Measurements from ENCODE around the gene LCN10.
A peak's percentile ranks its signal among the peaks of the same experiment; 100 is the strongest.

LCN10 gene

DNA sequence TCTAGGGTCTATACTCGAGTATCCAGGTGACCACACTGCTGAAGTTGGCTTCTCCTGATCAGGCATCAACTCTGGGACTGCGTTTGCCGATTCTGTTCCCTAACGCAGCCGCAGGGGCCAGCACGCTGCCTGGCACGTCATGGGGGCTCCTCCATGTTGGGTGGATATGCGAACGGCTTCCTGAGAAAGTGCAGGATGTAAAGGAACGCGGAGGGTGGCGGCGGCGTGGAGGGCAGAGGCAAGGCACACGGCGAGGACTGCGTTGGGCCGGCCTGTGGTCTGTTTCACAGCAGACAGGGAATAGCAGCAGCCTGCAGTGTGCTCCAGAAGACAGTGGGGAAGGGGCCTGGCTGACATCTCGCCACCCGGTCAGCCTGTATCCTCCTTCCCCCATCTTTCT lies 3.8 kb downstream of the LCN10 start:
- no peak for DNase-seq (ENCODE audit: low spot score)

- no peak for DNase-seq (ENCODE audit: low spot score)
These were observed 6.8 kb downstream of the LCN10 start for GRCh38 chr9:136735812-136736480.

GRCh38 chr9:136734837-136735496 lies 7.8 kb downstream of the LCN10 start:
- no peak for DNase-seq (ENCODE audit: low spot score)

- DNase-seq (ENCODE audit: low spot score), result no peak
These were observed 9.1 kb downstream of the LCN10 start for GRCh38 chr9:136733611-136734010.

DNA sequence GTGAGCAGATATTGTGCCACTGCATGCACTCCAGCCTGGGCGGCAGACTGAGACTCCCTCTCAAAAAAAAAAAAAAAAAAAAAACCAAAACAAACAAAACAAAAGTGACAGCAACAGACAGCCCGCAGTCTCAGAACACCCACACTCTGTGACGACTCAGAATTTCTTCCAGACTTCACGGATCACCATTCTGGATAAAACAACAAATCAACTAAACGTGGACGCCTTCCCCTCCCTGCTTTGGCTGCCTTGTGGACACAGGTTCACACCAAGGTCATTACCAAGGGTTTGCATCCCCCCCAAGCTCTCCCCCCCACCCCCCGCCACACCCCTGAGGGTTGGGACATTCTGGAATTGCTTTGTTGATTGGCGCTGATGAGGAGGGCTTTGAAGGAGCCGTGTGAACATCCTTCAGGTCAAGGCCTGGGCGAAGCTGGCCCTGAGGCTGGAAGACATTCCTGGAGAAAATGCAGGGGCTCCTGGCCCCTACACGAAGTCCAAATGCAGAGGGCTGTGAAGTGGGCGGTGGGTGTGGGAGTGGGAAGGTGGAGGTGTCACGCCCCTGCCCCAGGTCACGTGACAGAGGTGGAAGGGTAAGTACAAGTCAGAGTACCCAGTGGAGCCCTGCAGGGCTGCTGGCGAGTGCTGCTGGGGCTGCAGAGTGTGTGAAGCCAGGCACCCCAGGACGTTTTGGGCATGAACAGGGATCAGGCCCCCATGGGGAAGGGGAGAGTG lies 10.1 kb downstream of the LCN10 start:
- no peak for DNase-seq (ENCODE audit: low spot score)

- no peak for DNase-seq (ENCODE audit: low spot score)
These were observed 12.8 kb downstream of the LCN10 start for GRCh38 chr9:136729926-136730325.

DNA sequence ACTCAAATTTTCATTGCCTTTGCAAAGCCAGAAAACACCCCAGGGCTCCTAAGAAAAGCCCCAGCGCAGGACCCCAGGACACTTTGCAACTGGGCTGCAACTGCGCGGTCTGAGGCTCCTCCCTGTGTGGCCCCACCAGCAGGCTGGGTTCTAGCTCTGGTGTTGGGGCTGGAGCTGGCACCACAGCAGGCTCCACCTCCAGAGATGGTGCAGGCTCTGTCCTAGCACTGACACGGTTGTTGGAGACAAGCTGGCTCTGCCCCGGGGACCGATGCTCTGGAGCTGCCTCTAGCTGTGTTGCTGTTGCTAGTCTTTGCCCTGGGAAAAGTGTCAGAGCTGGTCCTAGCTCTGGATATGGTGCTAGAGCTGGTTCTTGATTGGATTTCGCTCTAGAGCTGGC lies 13.6 kb downstream of the LCN10 start:
- DNase-seq (ENCODE audit: low spot score), result no peak

GRCh38 chr9:136728548-136729123 lies 14.1 kb downstream of the LCN10 start:
- no peak for DNase-seq (ENCODE audit: low spot score)

GRCh38 chr9:136728080-136728547 lies 14.6 kb downstream of the LCN10 start:
- DNase-seq (ENCODE audit: low spot score), result peak; percentile 80

GRCh38 chr9:136726631-136727191 lies 16.0 kb downstream of the LCN10 start:
- no peak for DNase-seq (ENCODE audit: low spot score)

- DNase-seq (ENCODE audit: low spot score), result no peak
These were observed 16.6 kb downstream of the LCN10 start for GRCh38 chr9:136726118-136726517.

DNA sequence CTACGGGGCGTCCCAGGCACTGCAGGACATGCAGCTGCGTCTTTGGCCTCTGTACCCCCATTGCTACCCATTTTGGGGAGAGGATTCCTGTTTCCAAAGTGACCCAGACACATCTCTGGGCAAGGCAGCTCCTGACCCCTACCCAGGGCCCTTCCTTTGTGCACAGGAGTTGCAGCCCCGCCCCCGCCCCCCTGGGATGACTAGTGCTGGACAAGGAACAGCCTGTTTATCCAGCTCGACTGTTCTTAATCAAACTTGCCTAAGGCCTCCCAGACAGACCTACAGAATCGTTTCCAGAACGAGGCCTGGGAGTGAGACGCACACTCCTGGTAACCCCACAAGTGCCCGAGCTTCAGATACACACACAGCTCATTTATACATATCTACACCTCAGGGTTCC lies 17.1 kb downstream of the LCN10 start:
- no peak for DNase-seq (ENCODE audit: low spot score)

GRCh38 chr9:136724772-136725171 lies 18.0 kb downstream of the LCN10 start:
- no peak for DNase-seq (ENCODE audit: low spot score)

GRCh38 chr9:136723989-136724388 lies 18.8 kb downstream of the LCN10 start:
- no peak for DNase-seq (ENCODE audit: low spot score)

GRCh38 chr9:136723362-136723976 lies 19.3 kb downstream of the LCN10 start:
- DNase-seq (ENCODE audit: low spot score), result no peak

- no peak for DNase-seq (ENCODE audit: low spot score)
These were observed 19.8 kb downstream of the LCN10 start for GRCh38 chr9:136722969-136723356.

DNA sequence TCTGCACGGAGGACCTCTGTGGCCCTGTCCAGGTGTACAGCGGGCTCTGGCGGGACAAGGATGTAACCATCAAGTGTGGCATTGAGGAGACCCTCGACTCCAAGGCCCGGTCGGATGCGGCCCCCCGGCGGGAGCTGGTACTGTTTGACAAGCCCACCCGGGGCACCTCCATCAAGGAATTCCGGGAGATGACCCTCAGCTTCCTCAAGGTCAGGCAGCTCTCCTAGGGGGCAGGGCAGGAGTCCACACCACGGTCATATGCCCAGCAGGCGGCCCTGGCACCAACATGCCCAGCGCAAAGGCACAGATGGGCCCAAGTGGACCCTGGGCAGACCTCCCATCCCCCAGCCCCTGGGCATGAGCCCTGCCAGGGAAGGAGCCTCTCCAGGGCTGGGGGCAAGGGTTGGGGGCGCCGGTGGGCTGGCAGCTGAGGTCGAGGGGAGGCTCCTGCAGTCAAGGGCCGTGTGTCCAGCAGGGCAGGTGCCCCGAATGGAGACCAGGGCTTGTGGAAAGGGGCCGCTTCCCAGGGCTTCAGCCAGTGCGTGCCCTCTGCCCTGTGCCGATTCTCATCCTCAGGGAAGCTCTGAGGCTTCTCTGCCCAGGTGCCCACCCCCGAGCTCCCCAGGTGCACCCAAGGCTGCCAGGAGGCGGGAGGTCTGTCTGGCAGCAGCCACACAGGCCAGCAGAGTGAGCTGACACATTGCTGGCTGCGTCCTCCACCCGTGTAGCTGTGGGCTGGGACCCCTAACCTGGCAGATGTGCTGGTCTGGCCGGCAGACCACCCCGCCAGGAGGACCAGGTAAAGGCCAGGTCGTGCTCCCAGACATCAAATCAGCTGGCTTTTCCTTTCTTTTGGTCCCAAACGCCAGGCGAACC lies 20.4 kb downstream of the LCN10 start:
- no peak for DNase-seq (ENCODE audit: low spot score)

- no peak for DNase-seq (ENCODE audit: low spot score)
These were observed 21.2 kb downstream of the LCN10 start for GRCh38 chr9:136721339-136722092.

GRCh38 chr9:136720898-136721338 lies 21.8 kb downstream of the LCN10 start:
- DNase-seq (ENCODE audit: low spot score), result no peak

DNA sequence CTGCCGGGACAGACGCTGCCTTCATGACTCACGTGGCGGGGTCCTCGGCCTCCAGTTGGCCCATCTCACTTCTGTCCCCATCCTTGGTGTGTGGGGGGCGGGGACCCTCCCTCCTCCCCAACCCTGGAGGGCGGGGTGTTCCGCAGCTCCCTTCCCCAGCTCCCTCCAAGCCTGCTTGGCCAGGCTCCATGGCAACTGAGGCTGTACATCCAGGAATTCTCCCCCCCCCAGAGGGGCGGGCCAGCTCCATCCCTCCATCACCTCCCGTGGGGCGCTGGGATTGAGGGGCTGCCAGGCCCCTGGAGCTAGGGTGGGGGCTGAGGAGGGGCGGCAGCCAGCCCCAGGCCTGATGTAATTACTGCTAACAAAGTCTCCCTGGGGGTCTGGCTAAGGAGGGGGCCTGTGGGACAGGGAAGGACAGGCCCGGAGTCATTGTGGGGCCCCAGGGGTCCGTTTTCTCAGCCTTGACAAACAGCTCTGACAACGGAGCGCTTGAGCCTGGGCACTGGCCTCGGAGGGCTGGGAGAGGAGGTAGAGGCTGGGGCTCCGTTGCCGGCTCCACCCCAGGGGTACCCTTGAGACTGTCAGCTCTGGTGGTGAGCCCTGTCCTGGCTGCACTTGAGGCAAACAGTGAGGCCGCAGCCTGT lies 22.4 kb downstream of the LCN10 start:
- DNase-seq (ENCODE audit: low spot score), result no peak
